GM18526 (cell line): Measurements from ENCODE around the gene CPNE2.

Experiments used
- POLR2A ChIP-seq: IDR thresholded peaks from 3 replicates; pipeline ENCODE4 v1.6.1; 2011; ENCODE audit not compliant: insufficient read length; ENCODE audit errors: extremely low read depth

Gene CPNE2

DNA sequence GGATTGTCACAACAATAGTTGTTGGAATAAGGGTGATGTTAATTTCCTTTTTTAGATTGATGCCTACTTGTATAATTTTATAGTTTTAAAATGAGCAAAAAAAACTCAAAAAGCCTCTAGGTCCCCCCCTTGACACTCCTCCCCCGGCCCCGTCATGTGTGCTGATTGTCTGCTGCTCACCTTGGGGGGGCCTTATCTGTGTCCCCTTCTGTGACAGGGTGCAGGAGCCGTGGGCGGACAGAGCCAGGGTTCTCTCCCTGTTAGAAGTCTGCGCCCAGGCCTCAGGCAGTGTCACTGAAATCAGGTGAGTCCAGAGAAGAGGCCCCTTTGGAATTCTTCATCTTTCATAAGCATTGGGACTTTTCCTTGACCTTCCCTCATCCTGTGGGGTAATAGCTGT is 27.4 kb upstream of the CPNE2 start:
- no peak for TF ChIP-seq POLR2A

DNA sequence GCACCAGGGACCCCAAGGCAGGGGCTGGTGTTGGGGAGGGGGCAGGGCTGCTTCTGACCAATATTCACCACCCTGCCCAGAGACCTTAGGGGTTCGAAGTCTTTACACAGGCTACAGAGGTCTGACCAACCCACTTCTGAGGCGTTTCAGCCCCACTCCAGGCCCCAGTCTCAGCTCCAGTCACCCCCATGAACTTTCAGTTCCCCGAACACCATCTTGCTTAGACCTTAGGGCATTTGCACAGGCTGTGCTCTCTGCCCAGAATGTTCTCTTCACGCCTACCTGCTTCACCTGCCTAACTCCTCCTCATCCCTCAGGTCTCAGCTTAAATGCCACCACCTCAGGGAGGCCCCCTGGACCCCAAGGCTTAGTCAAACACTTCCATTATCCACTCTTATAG is 25.8 kb upstream of the CPNE2 start:
- TF ChIP-seq POLR2A, result no peak

GRCh38 chr16:57067347-57067746 is 25.0 kb upstream of the CPNE2 start:
- TF ChIP-seq POLR2A, result no peak

GRCh38 chr16:57069053-57069452 is 23.3 kb upstream of the CPNE2 start:
- no peak for TF ChIP-seq POLR2A

DNA sequence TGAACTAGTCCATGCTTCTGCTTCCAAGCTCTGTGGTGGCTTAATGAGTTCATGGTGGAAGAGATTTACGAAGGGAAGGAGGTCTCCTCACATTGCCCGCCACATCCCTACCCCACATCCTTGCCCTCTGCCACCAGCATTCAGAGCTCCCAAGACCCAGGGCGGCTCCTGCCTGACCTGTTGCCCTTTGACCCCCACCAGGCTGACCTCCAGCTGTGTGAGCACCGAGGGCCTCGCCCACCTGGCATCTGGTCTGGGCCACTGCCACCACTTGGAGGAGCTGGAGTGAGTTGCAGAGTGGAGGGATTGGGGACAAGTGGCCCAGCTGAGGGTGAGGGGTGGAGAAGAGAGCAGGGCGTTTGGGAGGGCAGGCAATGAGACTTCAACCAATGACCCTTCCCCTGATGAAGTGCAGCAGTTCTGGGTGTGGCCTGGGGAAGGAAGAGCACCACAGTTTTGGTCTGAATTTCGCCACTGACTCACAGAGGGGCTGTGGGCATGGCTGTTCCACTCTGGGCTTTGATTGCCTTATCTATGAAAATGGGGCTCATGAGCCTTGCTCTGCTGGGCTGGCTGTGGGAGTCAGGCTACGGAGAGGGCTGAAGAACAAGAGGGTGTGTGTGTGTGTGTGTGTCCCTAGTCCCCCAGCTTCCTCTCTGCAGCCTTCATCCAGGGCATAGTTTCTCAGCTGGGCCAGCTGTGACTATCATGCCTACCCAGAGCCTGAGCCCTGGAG is 22.6 kb upstream of the CPNE2 start:
- TF ChIP-seq POLR2A, result no peak

GRCh38 chr16:57070424-57070823 is 22.0 kb upstream of the CPNE2 start:
- no peak for TF ChIP-seq POLR2A

- no peak for TF ChIP-seq POLR2A
Observed at GRCh38 chr16:57071831-57072582, 20.4 kb upstream of the CPNE2 start.

DNA sequence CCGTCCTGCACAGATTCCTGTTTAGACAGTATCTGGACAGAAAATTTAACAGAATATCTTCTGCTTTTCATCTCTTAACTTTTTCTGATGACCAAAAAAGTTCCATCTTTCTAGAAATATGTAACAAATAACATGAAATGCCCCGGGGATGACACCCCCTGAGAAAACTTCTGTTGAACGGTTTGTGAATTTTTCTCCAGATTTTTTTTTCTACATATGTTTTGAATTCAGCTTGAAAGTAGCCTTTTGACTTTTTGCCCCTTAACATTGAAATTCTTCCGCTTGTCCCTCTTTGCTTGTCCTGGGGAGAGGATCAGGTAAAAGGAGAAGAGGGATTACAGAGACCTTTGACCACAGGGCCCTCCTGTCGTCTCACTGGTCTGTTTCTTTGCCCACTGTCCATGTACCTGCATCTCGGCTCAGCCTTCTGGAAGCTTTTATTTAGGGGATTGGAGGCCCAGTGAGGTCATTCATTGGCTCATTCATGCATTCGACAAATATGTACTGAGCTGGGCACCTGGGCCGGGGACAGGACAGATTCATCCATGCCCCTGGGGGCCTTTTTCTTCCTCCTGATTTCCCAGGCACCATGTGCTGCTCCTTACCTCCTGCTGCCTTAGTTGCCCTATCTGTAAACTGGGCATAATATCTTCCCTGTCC is 19.6 kb upstream of the CPNE2 start:
- no peak for TF ChIP-seq POLR2A

DNA sequence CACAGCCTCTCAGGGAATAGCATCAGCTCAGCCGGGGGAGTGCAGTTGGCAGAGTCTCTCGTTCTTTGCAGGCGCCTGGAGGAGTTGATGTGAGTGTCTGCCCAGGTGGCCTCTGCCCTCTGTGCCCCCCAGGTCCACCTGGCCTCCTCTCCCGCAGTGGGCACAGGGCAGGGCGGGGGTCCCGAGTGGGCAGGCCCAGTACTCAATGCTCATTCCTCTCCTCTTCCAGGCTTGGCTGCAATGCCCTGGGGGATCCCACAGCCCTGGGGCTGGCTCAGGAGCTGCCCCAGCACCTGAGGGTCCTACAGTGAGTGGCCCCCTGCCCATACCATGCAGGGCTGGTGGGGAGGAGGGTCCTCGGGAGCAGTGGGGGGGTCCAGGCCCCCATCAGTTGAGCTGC is 14.7 kb upstream of the CPNE2 start:
- no peak for TF ChIP-seq POLR2A

GRCh38 chr16:57081744-57082143 is 10.6 kb upstream of the CPNE2 start:
- TF ChIP-seq POLR2A, result no peak

DNA sequence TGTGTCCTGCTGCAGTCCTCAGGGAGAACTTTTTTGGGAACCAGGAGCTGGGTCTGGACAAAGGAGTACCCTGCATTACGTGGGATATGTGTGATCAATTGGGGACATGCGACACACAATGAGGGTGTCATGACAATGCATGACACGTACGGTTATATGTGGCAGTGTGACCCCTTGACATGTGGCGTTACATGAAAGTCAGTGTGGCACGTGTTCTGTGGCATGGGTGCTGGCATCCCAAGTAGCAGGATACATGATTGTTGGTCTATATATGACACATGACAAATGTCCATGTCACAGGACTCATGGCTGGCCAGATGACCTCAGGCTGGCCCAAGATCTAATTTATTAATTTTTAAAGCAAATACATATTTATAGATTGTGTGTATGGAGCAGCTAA is 9.7 kb upstream of the CPNE2 start:
- no peak for TF ChIP-seq POLR2A

DNA sequence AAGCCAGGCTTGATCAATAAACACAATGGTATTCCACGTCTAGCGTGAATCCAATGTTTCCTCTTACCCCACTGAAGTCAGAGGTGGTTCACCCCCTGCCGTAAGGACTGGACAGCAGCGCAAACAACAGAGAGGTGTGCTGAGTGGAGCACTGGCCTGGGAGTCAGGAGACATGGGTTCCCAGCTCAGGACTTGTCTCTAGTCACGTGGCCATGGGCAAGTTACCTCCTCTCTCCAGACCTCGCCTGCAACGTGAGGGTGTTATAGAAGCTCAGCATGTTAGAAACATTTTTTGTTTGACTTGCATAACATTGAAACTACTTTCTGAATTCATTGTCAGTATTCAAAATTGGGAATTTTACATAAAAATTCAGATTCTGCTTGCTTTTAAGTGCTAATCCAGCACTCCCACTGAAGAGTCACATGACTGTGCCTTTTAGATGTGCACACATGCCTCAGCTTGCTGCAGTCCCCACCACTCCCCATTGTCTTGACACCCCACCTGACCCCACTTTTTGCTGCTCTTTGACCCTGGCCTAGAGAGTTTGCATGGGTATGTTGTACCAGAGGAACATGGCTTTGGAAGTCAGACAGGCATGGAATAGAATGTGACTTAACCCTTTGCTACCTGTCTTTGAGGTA is 8.8 kb upstream of the CPNE2 start:
- TF ChIP-seq POLR2A, result no peak

GRCh38 chr16:57084257-57084770 is 8.1 kb upstream of the CPNE2 start:
- TF ChIP-seq POLR2A, result no peak

GRCh38 chr16:57084996-57085395 is 7.4 kb upstream of the CPNE2 start:
- no peak for TF ChIP-seq POLR2A

DNA sequence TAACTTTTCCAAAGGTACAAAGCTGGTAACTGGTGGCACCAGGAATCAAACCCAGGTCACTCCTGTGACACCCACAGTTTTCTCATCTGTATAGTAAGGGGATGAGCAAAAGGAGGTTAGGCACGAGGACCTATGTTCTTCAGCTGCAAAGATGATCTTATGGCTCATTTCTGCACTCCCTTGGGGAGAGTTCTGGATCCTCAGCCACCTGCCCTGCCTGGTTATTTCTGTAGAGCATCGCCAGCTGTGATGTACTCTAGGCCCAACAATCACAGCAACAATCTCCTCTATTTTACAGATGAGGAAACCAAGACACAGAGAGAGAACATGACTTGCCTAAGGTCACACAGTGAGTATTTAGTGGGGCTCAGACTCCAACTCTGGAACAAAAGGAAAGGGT is 5.4 kb upstream of the CPNE2 start:
- no peak for TF ChIP-seq POLR2A
